HL-60/S4 (cell line): ENCODE results near the gene ENDOU.

Source experiments
- in situ Hi-C: fragments of 300-500 bp; cut with MboI; formaldehyde crosslinking; loops from 2 replicates; pipeline ENCODE4 v1.14.3; 2022; ENCODE audit warnings: low sequenced_read_pairs

ENDOU gene

GRCh38 chr12:47757840-47758583 is 32.7 kb upstream of the ENDOU start:
- in situ Hi-C loops = no loop called here

GRCh38 chr12:47757364-47757839 is 32.1 kb upstream of the ENDOU start:
- in situ Hi-C loops = no loop called here

GRCh38 chr12:47755655-47756562 is 30.6 kb upstream of the ENDOU start:
- in situ Hi-C loops = no loop called here

- in situ Hi-C loops = no loop called here
Measured at GRCh38 chr12:47754881-47755280, 29.6 kb upstream of the ENDOU start.

- in situ Hi-C loops = no loop called here
Measured at GRCh38 chr12:47754126-47754525, 28.8 kb upstream of the ENDOU start.

GRCh38 chr12:47753021-47754001 is 28.0 kb upstream of the ENDOU start:
- in situ Hi-C loops = no loop called here

- in situ Hi-C loops = no loop called here
Measured at GRCh38 chr12:47752552-47752951, 27.3 kb upstream of the ENDOU start.

GRCh38 chr12:47752121-47752520 is 26.8 kb upstream of the ENDOU start:
- in situ Hi-C loops = no loop called here

GRCh38 chr12:47751561-47751960 is 26.3 kb upstream of the ENDOU start:
- in situ Hi-C loops = no loop called here

- in situ Hi-C loops = no loop called here
Measured at GRCh38 chr12:47750916-47751470, 25.7 kb upstream of the ENDOU start.

- in situ Hi-C loops = no loop called here
Measured at GRCh38 chr12:47750229-47750798, 25.0 kb upstream of the ENDOU start.

- in situ Hi-C loops = no loop called here
Measured at GRCh38 chr12:47748899-47749298, 23.6 kb upstream of the ENDOU start.

- in situ Hi-C loops = no loop called here
Measured at GRCh38 chr12:47748507-47748828, 23.2 kb upstream of the ENDOU start.

- in situ Hi-C loops = no loop called here
Measured at GRCh38 chr12:47747596-47748506, 22.6 kb upstream of the ENDOU start.

GRCh38 chr12:47747126-47747525 is 21.8 kb upstream of the ENDOU start:
- in situ Hi-C loops = no loop called here

- in situ Hi-C loops = no loop called here
Measured at GRCh38 chr12:47746523-47746922, 21.2 kb upstream of the ENDOU start.

- in situ Hi-C loops = no loop called here
Measured at GRCh38 chr12:47746073-47746472, 20.8 kb upstream of the ENDOU start.

GRCh38 chr12:47745485-47746041 is 20.3 kb upstream of the ENDOU start:
- in situ Hi-C loops = no loop called here
